HCT116 (cell line): Measurements from ENCODE around the gene DOCK2. TPM values are rescaled to one million over a fixed set of nuclear protein-coding genes. Genes with fewer than 3 reads are reported as not detected.

ENCODE experiments used
- ATAC-seq: fragments of 200-7000 bp; cut with Tn5 transposase; 2 replicates; pipeline ENCODE4 v1.9.1; 2020; ENCODE audit warnings: mild to moderate bottlenecking, moderate library complexity
- BruUV-seq: library from RNA; stranded (reverse); fragments of 400-500 nt; replicated peaks from 2 replicates; lab custom pipeline; 2021; lab: Mats Ljungman, UMichigan
- CTCF ChIA-PET: fragments of 300-600 bp; sonication (Branson Sonifier 250); formaldehyde crosslinking; loops from one replicate; lab custom pipeline; 2021; ENCODE audit warnings: antibody characterized with exemption; lab: Charles Lee
- POLR2A ChIA-PET: fragments of 300-600, 350-600 bp; sonication (Branson Sonifier 250); formaldehyde crosslinking; loops from one replicate; lab custom pipeline; 2021; ENCODE audit warnings: antibody characterized with exemption; lab: Charles Lee
- RAD21 ChIA-PET, 2 experiments: fragments of 300-600 bp; sonication (Branson Sonifier 250); formaldehyde crosslinking; loops; one replicate each; lab custom pipeline; 2023; ENCODE audit warnings: low total read pairs in 2 of 2; ENCODE audit not compliant: uncharacterized antibody in 2 of 2, unreplicated experiment in 2 of 2, low non-redundant PET in 1 of 2; lab: Charles Lee
- DNase-seq: peaks from one replicate; pipeline ENCODE4 v3.0.0-alpha.2; 2010; ENCODE audit warnings: low read depth, low spot score
- H2AFZ ChIP-seq: fragments of 200-600 bp; shearing (Covaris generic), sonication (generic); 2 replicates; pipeline ENCODE4 v1.6.1; 2017; ENCODE audit warnings: low read depth, mixed run types, mixed read lengths, antibody characterized with exemption, low read length; ENCODE audit not compliant: poor library complexity, severe bottlenecking
- H3K27ac ChIP-seq: 2 replicates; pipeline ENCODE4 v1.5.1; 2012; ENCODE audit warnings: low read depth, low read length
- H3K27me3 ChIP-seq: fragments of 200-600 bp; sonication (generic); 2 replicates; pipeline ENCODE4 v1.6.1; 2016; ENCODE audit warnings: mixed run types, low read length, mixed read lengths; ENCODE audit not compliant: insufficient read depth
- H3K36me3 ChIP-seq, 2 experiments: fragments of 200-500 bp in 1 of 2; fragments of 200-600 bp in 1 of 2; sonication (Bioruptor generic) in 1 of 2; sonication (generic) in 1 of 2; 2 replicates each; pipeline versions ENCODE4 v1.5.1 to v1.6.1; 2014 to 2016; ENCODE audit warnings: low read length in 2 of 2, inconsistent platforms in 1 of 2, mixed read lengths in 1 of 2, mixed run types in 1 of 2; ENCODE audit not compliant: insufficient read depth in 2 of 2, control insufficient read depth in 1 of 2
- H3K4me1 ChIP-seq, 2 experiments: fragments of 200-600 bp in 1 of 2; sonication (generic) in 1 of 2; 2 replicates each; pipeline versions ENCODE4 v1.5.1 to v1.6.1; 2012 to 2017; ENCODE audit warnings: low read length in 2 of 2, inconsistent platforms in 1 of 2, mild to moderate bottlenecking in 1 of 2, mixed read lengths in 1 of 2, mixed run types in 1 of 2, moderate library complexity in 1 of 2; ENCODE audit not compliant: insufficient read depth in 2 of 2, control insufficient read depth in 1 of 2
- H3K4me2 ChIP-seq: fragments of 200-600 bp; sonication (generic); 2 replicates; pipeline ENCODE4 v1.6.1; 2017; ENCODE audit warnings: mixed run types, low read length, mixed read lengths
- H3K4me3 ChIP-seq, 2 experiments: fragments of 200-600 bp in 1 of 2; sonication (generic) in 1 of 2; replicated peaks in 1 of 2; 2 replicates each; pipeline ENCODE4 v1.5.1; 2011 to 2016; ENCODE audit warnings: low read length in 2 of 2, control low read depth in 1 of 2, low read depth in 1 of 2, mild to moderate bottlenecking in 1 of 2, mixed read lengths in 1 of 2, mixed run types in 1 of 2
- H3K79me2 ChIP-seq: fragments of 200-600 bp; sonication (generic); 2 replicates; pipeline ENCODE4 v1.6.1; 2017; ENCODE audit warnings: mild to moderate bottlenecking, mixed run types, low read length, moderate library complexity, mixed read lengths; ENCODE audit not compliant: insufficient read depth
- H3K9ac ChIP-seq: fragments of 200-600 bp; sonication (generic); 2 replicates; pipeline ENCODE4 v1.6.1; 2016; ENCODE audit warnings: low read length, mixed read lengths
- H3K9me2 ChIP-seq: fragments of 200-600 bp; sonication (generic), shearing (Covaris generic); 2 replicates; pipeline ENCODE4 v1.6.1; 2017; ENCODE audit warnings: mixed run types, mild to moderate bottlenecking, moderate library complexity; ENCODE audit not compliant: insufficient read depth
- H3K9me3 ChIP-seq, 2 experiments: fragments of 200-500 bp in 1 of 2; fragments of 200-600 bp in 1 of 2; sonication (Bioruptor generic) in 1 of 2; sonication (generic) in 1 of 2; 2 replicates each; pipeline ENCODE4 v1.6.1; 2014 to 2017; ENCODE audit warnings: low read length in 2 of 2, mixed read lengths in 2 of 2, inconsistent platforms in 1 of 2, low read depth in 1 of 2, mild to moderate bottlenecking in 1 of 2, mixed run types in 1 of 2, moderate library complexity in 1 of 2; ENCODE audit not compliant: control insufficient read depth in 1 of 2, insufficient read depth in 1 of 2
- H4K20me1 ChIP-seq: fragments of 200-600 bp; sonication (generic), shearing (Covaris generic); 2 replicates; pipeline ENCODE4 v1.6.1; 2017; ENCODE audit warnings: mixed run types, mild to moderate bottlenecking, moderate library complexity; ENCODE audit not compliant: insufficient read depth
- EZH2 ChIP-seq: fragments of 200-600 bp; sonication (generic); IDR thresholded peaks from 2 replicates; pipeline ENCODE4 v1.6.1; 2017; ENCODE audit warnings: antibody characterized with exemption, mixed run types
- EZH2phosphoT487 ChIP-seq: fragments of 200-600 bp; IDR thresholded peaks from 2 replicates; pipeline ENCODE4 v1.6.1; 2018; ENCODE audit warnings: antibody characterized with exemption, borderline replicate concordance
- FOSL1 ChIP-seq: IDR thresholded peaks from 2 replicates; pipeline ENCODE4 v1.6.1; 2012; ENCODE audit warnings: low read depth
- POLR2A ChIP-seq: IDR thresholded peaks from 2 replicates; pipeline ENCODE4 v1.7.0; 2011; ENCODE audit warnings: borderline replicate concordance; ENCODE audit not compliant: insufficient read depth, insufficient read length; ENCODE audit errors: extremely low read depth
- YY1 ChIP-seq: IDR thresholded peaks from 2 replicates; pipeline ENCODE4 v1.6.1; 2011; ENCODE audit warnings: low read length, low read depth, moderate library complexity, mild to moderate bottlenecking; ENCODE audit not compliant: insufficient replicate concordance; ENCODE audit errors: extremely low read depth
- ZBTB33 ChIP-seq: IDR thresholded peaks from 2 replicates; pipeline ENCODE4 v1.6.1; 2011; ENCODE audit warnings: mild to moderate bottlenecking, low read length, moderate library complexity; ENCODE audit not compliant: insufficient replicate concordance; ENCODE audit errors: extremely low read depth
- ZFX ChIP-seq: fragments of 450-650 bp; IDR thresholded peaks from 2 replicates; pipeline ENCODE4 v1.6.1; 2017
- intact Hi-C: fragments of 100-400 bp; cut with micrococcal nuclease; formaldehyde crosslinking; loops from 2 replicates; pipeline ENCODE4 v1.10.0; 2022
- total RNA-seq: library from RNA; stranded (reverse); gene quantifications from one replicate; pipeline ENCODE4 v1.2.1, GENCODE V29; 2021; ENCODE audit not compliant: unreplicated experiment
- TF ChIP-seq, protein P1 (sequence below): IDR thresholded peaks from 2 replicates; pipeline ENCODE4 v1.6.1; 2012
- TF ChIP-seq, protein P2 (sequence below): IDR thresholded peaks from 2 replicates; pipeline ENCODE4 v1.6.1; 2012

Gene DOCK2
- total RNA-seq, 1 experiment from 2014 or later: 0.89 TPM

DNA sequence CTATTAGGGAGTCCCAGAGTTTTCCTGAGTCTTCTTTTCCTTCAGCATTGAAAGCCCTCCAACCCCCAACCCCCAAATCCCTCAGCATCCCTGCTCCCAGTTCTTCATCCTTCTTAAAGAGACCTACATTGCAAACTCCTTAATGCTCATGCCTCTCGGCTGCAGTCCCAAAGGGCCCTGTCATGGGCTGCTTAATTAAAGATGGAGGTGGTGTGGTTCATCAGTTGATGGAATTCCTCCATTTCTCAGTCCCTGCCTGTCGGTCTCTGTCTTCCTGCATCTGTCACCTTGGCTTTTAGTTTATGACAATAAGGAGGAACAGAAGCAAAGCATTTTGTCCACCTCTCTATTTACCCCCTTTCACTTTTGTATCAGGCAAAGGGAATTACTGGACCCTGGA is 470.6 kb downstream of the DOCK2 start:
- no peaks in the 10 kb centered on the region for H3K27me3 ChIP-seq
- CTCF ChIA-PET: no interaction called here
- BruUV-seq: no TSS peak

More for the DNA sequence above, 470.6 kb downstream of the DOCK2 start:
- Histone ChIP-seq H3K79me2 (no peaks in the 10 kb centered on the region), H3K36me3 (no peaks in the 10 kb centered on the region)
- TF ChIP-seq, protein P1, sequence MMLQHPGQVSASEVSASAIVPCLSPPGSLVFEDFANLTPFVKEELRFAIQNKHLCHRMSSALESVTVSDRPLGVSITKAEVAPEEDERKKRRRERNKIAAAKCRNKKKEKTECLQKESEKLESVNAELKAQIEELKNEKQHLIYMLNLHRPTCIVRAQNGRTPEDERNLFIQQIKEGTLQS: no peak
- no peak for TF ChIP-seq EZH2
- TF ChIP-seq, protein P2, sequence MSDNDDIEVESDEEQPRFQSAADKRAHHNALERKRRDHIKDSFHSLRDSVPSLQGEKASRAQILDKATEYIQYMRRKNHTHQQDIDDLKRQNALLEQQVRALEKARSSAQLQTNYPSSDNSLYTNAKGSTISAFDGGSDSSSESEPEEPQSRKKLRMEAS: no peak
- TF ChIP-seq FOSL1: no peak
- TF ChIP-seq YY1: no peak
- TF ChIP-seq ZFX: no peak
- TF ChIP-seq ZBTB33: no peak
- TF ChIP-seq POLR2A: no peak
- no peak for TF ChIP-seq EZH2phosphoT487
- TF ChIP-seq, all 23 proteins: peak for 0
- Histone ChIP-seq H3K9ac (no peak overlapping the region), H3K9me2 (no peaks in the 10 kb centered on the region), H3K4me1 (no peaks in the 10 kb centered on the region), H3K4me2 (no peak overlapping the region), H4K20me1 (no peaks in the 10 kb centered on the region), H3K27ac (no peak overlapping the region), H2AFZ (no peak overlapping the region), H3K4me3 (no peak overlapping the region), H3K9me3 (no peaks in the 10 kb centered on the region)
- intact Hi-C loops: no loop called here
- RAD21 ChIA-PET: no interaction called here
- ATAC-seq (no peak), DNase-seq (no peak)
- POLR2A ChIA-PET: no interaction called here
